GM12878 (cell line): Measurements from ENCODE around the gene BCL2L13. TPM values are rescaled to one million over a fixed set of nuclear protein-coding genes. Genes with fewer than 3 reads are reported as not detected.

Experiments
- EED ChIP-seq: sonication (generic); IDR thresholded peaks from 2 replicates; pipeline ENCODE4 v1.6.1; 2016; ENCODE audit warnings: antibody characterized with exemption, low read depth
- IKZF2 ChIP-seq, 2 experiments: fragments of 450-650 bp; IDR thresholded peaks; 2 replicates each; pipeline ENCODE4 v1.6.1; 2017; ENCODE audit warnings: mild to moderate bottlenecking in 2 of 2, moderate library complexity in 2 of 2
- MTA2 ChIP-seq: fragments of 450-650 bp; IDR thresholded peaks from 2 replicates; pipeline ENCODE4 v1.6.1; 2016; ENCODE audit warnings: low read depth, mild to moderate bottlenecking, moderate library complexity
- NFYA ChIP-seq: IDR thresholded peaks from 2 replicates; pipeline ENCODE4 v1.6.1; 2011; ENCODE audit warnings: low read depth, mild to moderate bottlenecking, low read length, improper control_type of control experiment, borderline replicate concordance
- PAX8 ChIP-seq: fragments of 450-650 bp; IDR thresholded peaks from 2 replicates; pipeline ENCODE4 v1.6.1; 2017; ENCODE audit warnings: mild to moderate bottlenecking, moderate library complexity
- POU2F2 ChIP-seq: IDR thresholded peaks from 3 replicates; pipeline ENCODE4 v1.6.1; 2011; ENCODE audit warnings: low read depth, mild to moderate bottlenecking, low read length, borderline replicate concordance
- RAD21 ChIP-seq: IDR thresholded peaks from 2 replicates; pipeline ENCODE4 v1.6.1; 2011; ENCODE audit warnings: mild to moderate bottlenecking, low read depth, low read length, moderate library complexity; ENCODE audit not compliant: insufficient read depth
- RB1 ChIP-seq: fragments of 450-650 bp; formaldehyde crosslinking; IDR thresholded peaks from 2 replicates; pipeline ENCODE4 v1.6.1; 2017; ENCODE audit warnings: mild to moderate bottlenecking, borderline replicate concordance
- SMC3 ChIP-seq: IDR thresholded peaks from 2 replicates; pipeline ENCODE4 v1.6.1; 2011; ENCODE audit warnings: low read length, improper control_type of control experiment, borderline replicate concordance
- SP1 ChIP-seq: IDR thresholded peaks from one replicate; pipeline ENCODE4 v1.6.1; 2011; ENCODE audit warnings: low read depth, low read length
- ZBED1 ChIP-seq: IDR thresholded peaks from 2 replicates; pipeline ENCODE4 v1.6.1; 2016; ENCODE audit warnings: borderline replicate concordance
- ZNF24 ChIP-seq: fragments of 450-650 bp; IDR thresholded peaks from 2 replicates; pipeline ENCODE4 v1.6.1; 2017; ENCODE audit warnings: antibody characterized with exemption, mild to moderate bottlenecking
- ZZZ3 ChIP-seq: IDR thresholded peaks from 2 replicates; pipeline ENCODE4 v1.6.1; 2011; ENCODE audit warnings: low read depth; ENCODE audit not compliant: control insufficient read depth, insufficient read length
- polyA plus RNA-seq, 11 experiments: library from polyadenylated mRNA; depleted of rRNA in 4 of 11; unstranded in 6 of 11; stranded (reverse) in 5 of 11; fragments of >200 nt; fragmentation: Nextera tagmentation in 4 of 11; fragmentation: Illumina TruSeq in 1 of 11; extraction: Ambion mirVana in 4 of 11; extraction: Trizol in 1 of 11; gene quantifications; 1 replicate in 1 of 11; 2 replicates in 10 of 11; pipeline versions ENCODE4 v1.2.1 to v1.2.3, GENCODE V29; 2011 to 2016; ENCODE audit warnings: inconsistent platforms in 2 of 11, missing spikeins in 2 of 11, low read depth in 1 of 11
- total RNA-seq, 4 experiments: library from RNA; depleted of rRNA in 3 of 4; stranded (reverse); fragments of >200 nt in 3 of 4; fragmentation: Illumina TruSeq in 1 of 4; extraction: Trizol in 1 of 4; gene quantifications; 2 replicates each; pipeline versions ENCODE4 v1.2.1 to v1.2.3, GENCODE V29; 2013 to 2021
- TF ChIP-seq, protein P1 (sequence below): fragments of 450-650 bp; IDR thresholded peaks from 2 replicates; pipeline ENCODE4 v1.6.1; 2017; ENCODE audit warnings: mild to moderate bottlenecking, moderate library complexity
- TF ChIP-seq, protein P2 (sequence below): IDR thresholded peaks from 2 replicates; pipeline ENCODE4 v1.6.1; 2012; ENCODE audit warnings: improper control_type of control experiment, low read depth, low read length; ENCODE audit not compliant: insufficient replicate concordance
- TF ChIP-seq, protein P3 (sequence below): IDR thresholded peaks from 2 replicates; pipeline ENCODE4 v1.6.1; 2012; ENCODE audit warnings: low read depth, low read length, improper control_type of control experiment
- TF ChIP-seq, protein P4 (sequence below): fragments of 450-650 bp; IDR thresholded peaks from 2 replicates; pipeline ENCODE4 v1.6.1; 2017; ENCODE audit warnings: mild to moderate bottlenecking, low read depth, inconsistent platforms; ENCODE audit not compliant: poor library complexity, severe bottlenecking

Gene BCL2L13
- total and polyA plus RNA-seq, 10 of the 15 experiments (the other 5 are each of a cell fraction or from before 2014, with no cell fraction given): 18.6 to 30.6 (median 28.2) TPM

DNA sequence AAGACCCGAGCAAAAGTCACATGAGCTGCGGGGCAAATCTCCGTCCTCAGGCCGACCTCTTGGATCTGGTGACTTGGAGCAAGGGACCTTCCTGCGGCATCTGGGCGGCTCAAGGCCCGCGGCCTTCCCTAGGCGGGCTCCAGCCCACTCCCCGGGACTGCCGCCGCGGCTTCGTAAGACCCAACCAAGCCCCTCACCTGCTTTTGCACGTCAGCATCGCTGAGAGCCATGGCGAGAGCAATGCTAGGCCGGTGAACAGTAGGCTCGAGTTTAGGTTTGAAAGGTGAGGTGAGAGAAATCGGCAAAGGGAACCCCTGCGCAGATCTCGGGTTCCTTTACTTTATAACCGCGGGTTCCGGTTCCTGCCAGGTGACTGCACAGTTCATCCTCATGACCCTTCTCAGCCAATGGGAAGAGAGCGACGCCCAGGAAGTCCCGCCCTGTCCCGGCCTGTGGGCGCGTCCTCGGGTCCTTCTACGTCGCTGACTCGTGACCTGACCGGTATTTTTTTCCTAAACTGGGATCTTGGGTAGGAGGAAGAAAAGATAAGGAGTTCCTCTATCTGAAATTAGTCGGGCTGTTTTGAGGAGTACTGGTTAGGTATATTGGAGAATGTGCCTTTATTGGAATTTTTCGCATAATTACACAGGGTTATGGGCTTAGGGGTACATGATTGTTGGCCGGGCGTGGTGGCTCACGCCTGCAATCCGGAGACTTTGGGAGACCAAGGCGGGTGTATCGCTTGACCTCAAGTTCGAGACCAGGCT lies 10.0 kb upstream of the BCL2L13 start, which contains the start of gene ATP6V1E1 (continued):
- TF ChIP-seq, protein P1, sequence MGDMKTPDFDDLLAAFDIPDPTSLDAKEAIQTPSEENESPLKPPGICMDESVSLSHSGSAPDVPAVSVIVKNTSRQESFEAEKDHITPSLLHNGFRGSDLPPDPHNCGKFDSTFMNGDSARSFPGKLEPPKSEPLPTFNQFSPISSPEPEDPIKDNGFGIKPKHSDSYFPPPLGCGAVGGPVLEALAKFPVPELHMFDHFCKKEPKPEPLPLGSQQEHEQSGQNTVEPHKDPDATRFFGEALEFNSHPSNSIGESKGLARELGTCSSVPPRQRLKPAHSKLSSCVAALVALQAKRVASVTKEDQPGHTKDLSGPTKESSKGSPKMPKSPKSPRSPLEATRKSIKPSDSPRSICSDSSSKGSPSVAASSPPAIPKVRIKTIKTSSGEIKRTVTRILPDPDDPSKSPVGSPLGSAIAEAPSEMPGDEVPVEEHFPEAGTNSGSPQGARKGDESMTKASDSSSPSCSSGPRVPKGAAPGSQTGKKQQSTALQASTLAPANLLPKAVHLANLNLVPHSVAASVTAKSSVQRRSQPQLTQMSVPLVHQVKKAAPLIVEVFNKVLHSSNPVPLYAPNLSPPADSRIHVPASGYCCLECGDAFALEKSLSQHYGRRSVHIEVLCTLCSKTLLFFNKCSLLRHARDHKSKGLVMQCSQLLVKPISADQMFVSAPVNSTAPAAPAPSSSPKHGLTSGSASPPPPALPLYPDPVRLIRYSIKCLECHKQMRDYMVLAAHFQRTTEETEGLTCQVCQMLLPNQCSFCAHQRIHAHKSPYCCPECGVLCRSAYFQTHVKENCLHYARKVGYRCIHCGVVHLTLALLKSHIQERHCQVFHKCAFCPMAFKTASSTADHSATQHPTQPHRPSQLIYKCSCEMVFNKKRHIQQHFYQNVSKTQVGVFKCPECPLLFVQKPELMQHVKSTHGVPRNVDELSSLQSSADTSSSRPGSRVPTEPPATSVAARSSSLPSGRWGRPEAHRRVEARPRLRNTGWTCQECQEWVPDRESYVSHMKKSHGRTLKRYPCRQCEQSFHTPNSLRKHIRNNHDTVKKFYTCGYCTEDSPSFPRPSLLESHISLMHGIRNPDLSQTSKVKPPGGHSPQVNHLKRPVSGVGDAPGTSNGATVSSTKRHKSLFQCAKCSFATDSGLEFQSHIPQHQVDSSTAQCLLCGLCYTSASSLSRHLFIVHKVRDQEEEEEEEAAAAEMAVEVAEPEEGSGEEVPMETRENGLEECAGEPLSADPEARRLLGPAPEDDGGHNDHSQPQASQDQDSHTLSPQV: no peak
- TF ChIP-seq RB1: peak; percentile 16; the same call in 1 of the 2 replicates
- TF ChIP-seq ZBED1: no peak
- TF ChIP-seq EED: no peak
- peak; percentile 83 to 86 for TF ChIP-seq IKZF2 (IDR thresholded peaks at IDR 0.05)
- TF ChIP-seq SP1: peak; percentile 83
- TF ChIP-seq, protein P2, sequence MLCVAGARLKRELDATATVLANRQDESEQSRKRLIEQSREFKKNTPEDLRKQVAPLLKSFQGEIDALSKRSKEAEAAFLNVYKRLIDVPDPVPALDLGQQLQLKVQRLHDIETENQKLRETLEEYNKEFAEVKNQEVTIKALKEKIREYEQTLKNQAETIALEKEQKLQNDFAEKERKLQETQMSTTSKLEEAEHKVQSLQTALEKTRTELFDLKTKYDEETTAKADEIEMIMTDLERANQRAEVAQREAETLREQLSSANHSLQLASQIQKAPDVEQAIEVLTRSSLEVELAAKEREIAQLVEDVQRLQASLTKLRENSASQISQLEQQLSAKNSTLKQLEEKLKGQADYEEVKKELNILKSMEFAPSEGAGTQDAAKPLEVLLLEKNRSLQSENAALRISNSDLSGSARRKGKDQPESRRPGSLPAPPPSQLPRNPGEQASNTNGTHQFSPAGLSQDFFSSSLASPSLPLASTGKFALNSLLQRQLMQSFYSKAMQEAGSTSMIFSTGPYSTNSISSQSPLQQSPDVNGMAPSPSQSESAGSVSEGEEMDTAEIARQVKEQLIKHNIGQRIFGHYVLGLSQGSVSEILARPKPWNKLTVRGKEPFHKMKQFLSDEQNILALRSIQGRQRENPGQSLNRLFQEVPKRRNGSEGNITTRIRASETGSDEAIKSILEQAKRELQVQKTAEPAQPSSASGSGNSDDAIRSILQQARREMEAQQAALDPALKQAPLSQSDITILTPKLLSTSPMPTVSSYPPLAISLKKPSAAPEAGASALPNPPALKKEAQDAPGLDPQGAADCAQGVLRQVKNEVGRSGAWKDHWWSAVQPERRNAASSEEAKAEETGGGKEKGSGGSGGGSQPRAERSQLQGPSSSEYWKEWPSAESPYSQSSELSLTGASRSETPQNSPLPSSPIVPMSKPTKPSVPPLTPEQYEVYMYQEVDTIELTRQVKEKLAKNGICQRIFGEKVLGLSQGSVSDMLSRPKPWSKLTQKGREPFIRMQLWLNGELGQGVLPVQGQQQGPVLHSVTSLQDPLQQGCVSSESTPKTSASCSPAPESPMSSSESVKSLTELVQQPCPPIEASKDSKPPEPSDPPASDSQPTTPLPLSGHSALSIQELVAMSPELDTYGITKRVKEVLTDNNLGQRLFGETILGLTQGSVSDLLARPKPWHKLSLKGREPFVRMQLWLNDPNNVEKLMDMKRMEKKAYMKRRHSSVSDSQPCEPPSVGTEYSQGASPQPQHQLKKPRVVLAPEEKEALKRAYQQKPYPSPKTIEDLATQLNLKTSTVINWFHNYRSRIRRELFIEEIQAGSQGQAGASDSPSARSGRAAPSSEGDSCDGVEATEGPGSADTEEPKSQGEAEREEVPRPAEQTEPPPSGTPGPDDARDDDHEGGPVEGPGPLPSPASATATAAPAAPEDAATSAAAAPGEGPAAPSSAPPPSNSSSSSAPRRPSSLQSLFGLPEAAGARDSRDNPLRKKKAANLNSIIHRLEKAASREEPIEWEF: no peak
- 0 out of 3 replicates have a peak, but pooled peaks have one; percentile 16 for TF ChIP-seq POU2F2
- TF ChIP-seq MTA2: no peak
- TF ChIP-seq, protein P3, sequence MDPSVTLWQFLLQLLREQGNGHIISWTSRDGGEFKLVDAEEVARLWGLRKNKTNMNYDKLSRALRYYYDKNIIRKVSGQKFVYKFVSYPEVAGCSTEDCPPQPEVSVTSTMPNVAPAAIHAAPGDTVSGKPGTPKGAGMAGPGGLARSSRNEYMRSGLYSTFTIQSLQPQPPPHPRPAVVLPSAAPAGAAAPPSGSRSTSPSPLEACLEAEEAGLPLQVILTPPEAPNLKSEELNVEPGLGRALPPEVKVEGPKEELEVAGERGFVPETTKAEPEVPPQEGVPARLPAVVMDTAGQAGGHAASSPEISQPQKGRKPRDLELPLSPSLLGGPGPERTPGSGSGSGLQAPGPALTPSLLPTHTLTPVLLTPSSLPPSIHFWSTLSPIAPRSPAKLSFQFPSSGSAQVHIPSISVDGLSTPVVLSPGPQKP: peak; percentile 92
- TF ChIP-seq ZNF24: no peak; the same call in 1 of the 2 replicates
- TF ChIP-seq, protein P4, sequence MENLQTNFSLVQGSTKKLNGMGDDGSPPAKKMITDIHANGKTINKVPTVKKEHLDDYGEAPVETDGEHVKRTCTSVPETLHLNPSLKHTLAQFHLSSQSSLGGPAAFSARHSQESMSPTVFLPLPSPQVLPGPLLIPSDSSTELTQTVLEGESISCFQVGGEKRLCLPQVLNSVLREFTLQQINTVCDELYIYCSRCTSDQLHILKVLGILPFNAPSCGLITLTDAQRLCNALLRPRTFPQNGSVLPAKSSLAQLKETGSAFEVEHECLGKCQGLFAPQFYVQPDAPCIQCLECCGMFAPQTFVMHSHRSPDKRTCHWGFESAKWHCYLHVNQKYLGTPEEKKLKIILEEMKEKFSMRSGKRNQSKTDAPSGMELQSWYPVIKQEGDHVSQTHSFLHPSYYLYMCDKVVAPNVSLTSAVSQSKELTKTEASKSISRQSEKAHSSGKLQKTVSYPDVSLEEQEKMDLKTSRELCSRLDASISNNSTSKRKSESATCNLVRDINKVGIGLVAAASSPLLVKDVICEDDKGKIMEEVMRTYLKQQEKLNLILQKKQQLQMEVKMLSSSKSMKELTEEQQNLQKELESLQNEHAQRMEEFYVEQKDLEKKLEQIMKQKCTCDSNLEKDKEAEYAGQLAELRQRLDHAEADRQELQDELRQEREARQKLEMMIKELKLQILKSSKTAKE: no peak
- TF ChIP-seq ZZZ3: no peak
- TF ChIP-seq NFYA: no peak; the same call in 1 of the 2 replicates
- TF ChIP-seq SMC3: no peak
- no peak for TF ChIP-seq PAX8
- TF ChIP-seq RAD21: no peak
